ENCODE measurements around the gene KRT39.
"Not testable (repeated sequence)": the region's sequence is repeated elsewhere in the genome, so short reads cannot be mapped to it uniquely, and the experiment has no call there.

KRT39 gene

DNA sequence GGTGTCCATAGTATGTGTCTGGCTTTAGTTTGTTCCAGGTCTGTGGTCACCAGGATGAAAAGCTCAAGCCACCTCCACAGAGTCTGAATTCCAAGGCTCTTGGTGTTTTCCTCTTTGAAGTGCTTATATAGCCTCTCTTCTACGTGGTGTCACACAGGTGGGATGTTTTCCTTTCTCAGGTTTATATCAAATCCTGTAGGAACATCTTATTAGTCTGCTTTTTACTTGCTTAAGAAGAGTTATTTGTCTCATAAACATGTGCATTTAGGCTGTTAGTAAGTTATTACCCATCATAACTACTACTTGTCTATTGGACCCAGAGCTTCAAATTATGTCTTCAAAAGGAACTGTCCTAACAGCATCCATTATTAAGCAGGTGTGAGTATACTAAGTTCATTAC, at the start of gene KRT39:
Gene KRT39 (minus strand): TSS at position 101 of the 400 bp plus-strand sequence. CDS start 92 bp downstream, at position 9.
- no peak for DNase-seq

DNA sequence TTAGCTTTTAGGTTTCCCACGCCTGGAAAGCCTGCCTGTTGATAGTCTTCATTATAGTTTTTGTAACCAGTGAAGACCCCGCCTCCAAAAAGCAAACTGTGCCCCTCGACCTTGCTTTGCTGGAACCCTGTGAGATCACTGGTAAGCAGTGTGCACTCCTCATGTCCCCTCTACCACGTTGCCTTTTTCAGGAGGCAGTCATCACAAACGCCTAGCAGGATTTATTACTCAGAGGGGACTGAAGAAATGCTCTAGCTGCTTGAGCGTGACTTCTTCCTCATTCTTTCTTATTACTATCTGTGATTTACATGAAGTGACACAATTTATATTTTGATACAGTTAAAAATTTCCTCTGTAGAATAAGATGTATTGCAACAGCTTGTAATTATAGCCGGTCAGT, 48.7 kb upstream of the KRT39 start:
- no peak for DNase-seq

DNA sequence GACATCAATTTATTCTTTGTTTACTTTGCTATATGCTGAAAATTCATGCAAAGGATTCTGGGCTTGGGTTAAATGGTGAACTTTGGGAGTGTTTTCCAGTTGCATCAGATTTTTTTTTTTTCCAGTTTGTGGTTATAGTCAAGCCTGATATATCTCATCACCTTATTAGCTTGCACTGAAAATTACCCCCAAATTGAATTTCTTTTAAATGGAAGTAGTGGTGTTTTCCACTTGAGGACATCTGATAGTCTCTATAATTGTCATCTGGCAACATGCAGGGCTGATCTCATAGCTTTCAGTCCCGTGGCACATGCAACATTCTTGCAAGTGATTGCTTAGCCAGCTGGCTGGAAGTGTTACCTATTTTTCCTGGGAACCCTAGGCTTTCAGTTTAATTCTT, 46.9 kb upstream of the KRT39 start:
- no peak for DNase-seq

DNA sequence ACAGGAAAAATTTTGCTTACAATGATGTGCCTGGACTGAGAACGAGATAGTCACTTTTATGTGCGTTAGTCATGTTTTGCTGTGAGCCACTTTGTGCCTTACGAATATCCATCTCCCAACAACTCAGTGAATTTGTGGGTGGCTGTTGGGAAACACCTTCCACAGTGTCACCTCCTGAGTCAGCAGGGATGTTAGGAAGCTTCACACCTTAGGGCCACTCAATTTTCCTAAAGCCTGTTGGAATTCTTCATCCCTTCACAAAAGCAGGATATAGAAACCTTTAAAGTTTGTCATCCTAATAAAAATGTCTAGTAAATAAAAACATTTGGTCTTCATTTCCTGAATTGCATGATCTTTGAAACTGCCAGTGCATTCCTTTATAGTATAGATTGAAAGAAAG, 46.4 kb upstream of the KRT39 start:
- DNase-seq = no peak

DNA sequence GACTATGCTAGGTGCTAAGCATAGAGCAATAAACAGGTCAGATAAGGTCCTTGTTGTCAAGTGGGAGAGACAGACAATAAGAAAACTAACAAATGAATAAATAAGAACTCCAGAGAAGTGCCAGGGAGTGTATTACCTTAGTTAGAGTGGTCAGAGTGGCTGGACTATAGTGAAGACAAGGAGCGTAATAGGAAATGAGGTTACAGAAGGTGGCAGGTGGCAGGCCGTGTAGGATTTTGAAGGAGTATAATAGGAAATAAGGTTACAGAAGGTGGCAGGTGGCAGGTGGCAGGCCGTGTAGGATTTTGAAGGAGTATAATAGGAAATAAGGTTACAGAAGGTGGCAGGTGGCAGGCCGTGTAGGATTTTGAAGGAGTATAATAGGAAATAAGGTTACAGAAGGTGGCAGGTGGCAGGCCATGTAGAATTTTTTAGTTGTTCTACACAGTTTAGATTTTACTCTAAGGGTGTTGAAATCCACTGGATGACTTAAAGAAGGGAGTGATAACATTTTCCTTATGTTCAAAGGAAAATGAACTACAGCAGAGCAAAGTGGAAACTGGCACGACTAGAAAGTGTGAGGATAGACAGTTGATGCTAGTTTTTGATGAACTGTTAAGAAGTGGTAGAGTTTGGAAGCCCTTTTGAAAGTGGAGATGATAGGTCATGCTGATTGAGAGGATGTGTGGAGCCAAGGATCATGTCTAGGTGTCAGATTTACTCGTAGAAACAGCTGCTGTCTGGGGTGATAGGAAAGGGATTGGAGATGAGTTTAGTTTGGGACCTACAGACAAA, 45.8 kb upstream of the KRT39 start:
- no peak for DNase-seq

DNA sequence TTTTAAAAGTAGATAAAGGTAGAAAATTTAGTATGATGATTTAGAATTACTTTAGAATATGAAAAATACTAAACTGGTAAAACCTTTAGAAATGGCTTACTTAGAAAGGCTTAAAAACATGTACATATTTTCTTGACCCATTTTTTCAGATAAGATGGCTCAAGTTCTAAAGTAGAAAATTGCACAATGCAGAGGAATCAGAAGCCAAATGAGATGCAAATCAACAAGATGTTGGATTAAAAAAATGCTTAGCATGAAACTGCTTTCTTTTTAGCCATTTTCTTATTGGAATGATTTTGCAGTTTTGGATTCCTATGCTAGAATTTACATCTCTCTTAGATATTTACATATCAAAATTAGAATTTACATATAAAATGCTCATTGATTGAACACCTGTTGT, 43.7 kb upstream of the KRT39 start:
- DNase-seq = no peak

DNA sequence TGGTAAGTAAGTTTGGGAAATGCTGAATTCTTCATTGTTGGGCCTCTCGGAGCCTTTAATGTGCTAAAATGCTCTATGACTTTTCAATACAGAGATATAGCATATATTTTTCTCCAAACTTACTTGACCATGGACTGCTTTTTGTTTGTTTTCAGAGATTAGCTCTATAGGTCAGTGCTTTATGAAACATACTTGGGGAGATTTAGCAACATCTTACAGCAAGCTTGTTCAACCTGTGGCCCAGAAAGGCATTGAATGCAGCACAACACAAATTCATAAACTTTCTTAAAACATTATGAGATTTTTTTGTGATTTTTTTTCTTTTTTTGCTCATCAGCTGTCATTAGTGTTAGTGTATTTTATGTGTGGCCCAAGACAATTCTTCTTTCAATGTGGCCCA, 43.2 kb upstream of the KRT39 start:
- no peak for DNase-seq

DNA sequence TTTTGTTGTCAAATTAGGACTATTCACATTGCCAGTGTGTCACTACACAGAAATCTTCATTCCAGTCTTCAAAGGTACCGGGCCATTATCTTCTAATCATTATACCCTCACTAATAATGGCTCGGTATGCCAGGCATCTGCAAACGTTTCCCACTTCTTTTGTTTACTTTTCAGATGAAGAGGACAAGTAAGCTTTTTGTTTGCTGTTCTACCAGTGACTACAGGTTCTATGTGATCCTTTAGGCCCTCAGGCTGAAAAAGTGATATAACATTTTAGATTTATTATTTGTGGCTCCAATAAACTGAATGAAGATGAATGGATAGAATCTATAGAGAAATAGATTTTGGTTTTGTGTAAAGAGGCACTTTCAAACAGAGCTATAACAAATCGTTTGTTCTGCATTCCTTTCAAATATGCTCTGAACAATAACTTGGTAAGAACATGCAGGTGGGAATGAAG, 42.6 kb upstream of the KRT39 start:
- no peak for DNase-seq

DNA sequence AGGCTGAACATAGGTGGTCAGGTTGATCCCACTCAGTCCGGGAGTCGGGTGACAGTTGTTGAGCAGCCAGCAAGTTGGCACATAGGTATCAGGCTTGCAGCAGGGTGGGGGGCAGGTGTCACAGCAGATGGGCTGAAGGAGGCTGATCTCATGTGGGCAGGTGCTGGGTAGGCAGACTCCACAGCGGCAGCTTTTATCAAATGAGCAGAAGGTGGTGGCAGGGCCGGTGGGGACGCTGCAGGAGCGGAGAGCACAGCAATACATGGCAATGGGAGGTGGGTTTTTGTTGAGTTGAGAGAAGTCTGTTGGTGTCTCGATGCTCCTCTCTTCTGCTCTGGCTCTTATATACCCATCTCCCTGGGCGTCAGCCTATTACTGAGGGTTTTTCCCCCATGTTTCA, 42.1 kb upstream of the KRT39 start, which contains the start of gene KRTAP3-1:
Gene KRTAP3-1 (minus strand): TSS at position 318 of the 400 bp plus-strand sequence. CDS start 54 bp downstream, at position 264.
- DNase-seq = no peak

DNA sequence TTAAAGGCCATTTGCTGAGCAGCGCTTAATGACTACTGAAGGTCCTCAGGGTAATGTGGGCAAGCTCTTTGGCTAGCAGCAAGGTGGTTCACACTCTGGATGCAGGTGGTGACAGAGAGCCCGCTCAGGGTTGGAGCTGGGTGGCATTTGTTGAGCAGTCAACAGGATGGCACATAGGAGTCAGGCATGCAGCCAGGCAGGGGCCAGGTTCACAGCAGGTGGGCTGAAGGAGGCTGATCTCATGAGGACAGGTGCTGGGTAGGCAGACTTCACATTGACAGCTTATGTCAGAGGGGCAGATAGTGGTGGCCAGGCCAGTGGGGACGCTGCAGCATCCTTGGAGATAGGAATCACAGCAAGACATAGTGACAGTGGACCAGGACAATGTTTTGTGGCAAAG, 37.6 kb upstream of the KRT39 start:
- DNase-seq = no peak

DNA sequence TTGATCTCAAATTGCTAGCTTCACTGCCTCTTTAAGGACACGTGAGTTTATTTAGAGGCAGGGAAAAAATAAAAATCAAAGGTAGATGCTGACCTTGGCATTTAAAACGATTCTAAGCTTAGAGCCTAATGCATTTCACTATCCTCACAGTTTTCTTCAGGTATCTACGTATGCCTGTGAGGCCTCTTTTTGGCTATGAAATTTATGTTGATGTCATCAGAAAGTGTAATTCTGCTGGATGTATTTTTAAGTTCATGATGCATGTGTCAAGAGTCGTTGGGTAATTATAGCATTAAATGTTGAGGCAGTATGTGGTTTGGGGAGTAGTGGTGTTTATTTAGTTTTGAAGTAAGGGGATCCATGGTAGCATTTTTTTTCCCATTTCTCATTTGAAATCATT, 37.2 kb upstream of the KRT39 start:
- DNase-seq = no peak

DNA sequence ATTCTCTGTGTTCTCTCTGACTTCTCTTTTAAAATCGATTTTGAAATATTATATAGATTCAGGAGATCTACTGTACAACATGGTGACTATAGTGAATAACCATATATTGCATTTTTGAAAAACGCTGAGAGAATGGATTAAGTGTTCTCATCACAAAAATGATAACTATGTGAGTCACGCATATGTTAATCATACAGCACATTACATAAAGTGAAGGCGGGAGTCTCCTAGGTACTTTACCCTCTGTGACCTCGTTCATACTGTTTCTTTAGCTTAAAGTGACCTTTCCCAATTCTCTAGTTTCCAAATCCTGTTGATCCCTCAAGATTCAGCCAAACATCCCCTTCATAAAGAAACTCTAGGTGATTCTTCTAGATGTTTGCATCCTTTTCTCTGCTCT, 36.1 kb upstream of the KRT39 start:
- no peak for DNase-seq

DNA sequence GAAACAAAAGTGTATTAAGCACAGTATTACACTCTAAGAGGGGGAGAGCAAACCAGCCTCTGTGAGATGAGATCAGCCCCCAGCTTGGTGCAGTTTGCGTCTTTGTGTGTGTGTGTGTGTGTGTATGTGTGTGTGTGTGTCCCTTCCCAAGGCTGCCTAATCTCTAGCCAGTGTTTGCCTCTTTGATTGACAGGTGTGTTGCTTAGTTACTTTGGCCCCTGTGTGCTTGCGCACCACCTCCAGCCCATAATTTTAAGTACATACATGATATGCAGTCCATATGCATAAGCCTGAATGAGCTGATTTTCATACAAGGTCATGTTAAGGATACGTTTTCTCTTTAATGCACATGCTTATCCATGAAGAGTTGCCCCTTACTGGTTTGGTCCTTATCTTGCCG, 35.0 kb upstream of the KRT39 start:
- no peak for DNase-seq

DNA sequence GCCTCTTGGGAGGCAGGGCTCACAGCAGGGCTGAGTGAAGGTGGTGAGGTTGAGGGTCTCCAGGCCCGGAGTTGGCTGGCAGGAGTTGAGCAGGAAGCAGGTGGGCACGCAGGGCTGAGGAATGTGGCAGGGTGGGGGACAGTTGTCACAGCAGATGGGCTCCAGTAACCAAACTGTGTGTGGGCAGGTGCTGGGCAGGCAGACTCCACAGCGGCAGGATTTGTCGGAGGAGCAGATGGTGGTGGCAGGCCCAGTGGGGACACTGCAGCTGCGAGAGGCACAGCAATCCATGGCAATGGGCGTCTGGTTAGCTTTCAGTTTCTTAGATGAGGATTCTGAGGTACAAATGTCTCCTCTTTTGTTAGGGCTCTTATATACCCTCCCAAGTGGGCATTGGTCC, 32.8 kb upstream of the KRT39 start, which contains the start of gene KRTAP3-2:
Gene KRTAP3-2 (minus strand): TSS at position 344 of the 400 bp plus-strand sequence. CDS start 53 bp downstream, at position 291.
- DNase-seq = not testable (repeated sequence)

DNA sequence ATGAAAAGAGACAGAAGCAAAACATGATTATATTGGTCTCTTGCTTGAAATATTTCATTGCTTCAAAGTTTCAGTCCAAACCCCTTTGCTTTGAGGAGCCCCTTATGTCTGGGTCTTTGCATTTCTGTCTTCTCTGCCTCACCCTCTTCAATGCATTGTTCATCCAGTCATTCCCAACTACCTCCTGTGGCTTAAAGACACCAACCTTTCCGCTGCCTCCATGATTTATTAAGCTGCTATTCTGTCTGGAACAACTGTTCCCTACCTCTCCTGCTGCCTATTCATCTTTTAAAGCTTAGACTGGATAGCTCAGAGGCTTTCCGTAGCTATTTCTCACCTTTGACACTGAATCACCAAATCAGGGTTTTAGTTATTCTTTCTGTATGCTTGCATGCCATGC, 30.6 kb upstream of the KRT39 start:
- DNase-seq = no peak

DNA sequence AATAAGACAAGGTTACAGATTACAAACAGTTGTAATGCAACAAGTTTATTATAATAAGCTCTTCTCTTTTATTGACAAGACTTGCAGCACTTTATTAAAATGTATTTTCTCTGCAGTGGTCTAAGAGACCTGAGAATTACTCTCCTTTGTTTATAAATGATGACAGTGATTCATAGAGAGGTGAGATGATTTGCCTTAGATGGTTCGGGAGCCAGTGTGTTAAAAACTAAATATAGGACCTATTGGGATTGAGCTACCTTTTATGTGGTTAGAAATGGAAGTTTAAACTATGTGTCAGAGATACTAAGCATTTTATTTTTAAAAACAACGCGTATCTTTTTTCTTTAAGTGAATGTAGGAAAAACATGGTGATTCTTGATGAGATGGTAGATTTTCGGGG, 30.1 kb upstream of the KRT39 start:
- no peak for DNase-seq

DNA sequence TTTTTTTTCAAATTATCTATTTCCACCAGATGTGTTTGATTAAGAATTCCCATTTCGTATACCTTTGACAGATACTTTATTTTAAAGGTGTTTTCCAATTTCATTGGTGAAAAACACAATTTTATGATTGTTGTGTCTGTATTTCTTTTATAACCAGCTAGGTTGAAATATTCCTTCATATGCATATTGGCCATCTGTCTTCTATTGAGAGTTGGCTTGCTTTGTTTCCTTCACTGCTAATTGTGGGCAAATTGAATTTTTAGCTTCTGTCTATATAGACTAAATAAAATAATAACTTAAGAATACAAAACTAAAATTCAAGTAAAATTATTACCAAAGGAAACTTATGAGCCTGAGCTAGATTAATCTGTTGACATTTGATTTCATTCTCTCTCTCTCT, 28.4 kb upstream of the KRT39 start:
- no peak for DNase-seq

DNA sequence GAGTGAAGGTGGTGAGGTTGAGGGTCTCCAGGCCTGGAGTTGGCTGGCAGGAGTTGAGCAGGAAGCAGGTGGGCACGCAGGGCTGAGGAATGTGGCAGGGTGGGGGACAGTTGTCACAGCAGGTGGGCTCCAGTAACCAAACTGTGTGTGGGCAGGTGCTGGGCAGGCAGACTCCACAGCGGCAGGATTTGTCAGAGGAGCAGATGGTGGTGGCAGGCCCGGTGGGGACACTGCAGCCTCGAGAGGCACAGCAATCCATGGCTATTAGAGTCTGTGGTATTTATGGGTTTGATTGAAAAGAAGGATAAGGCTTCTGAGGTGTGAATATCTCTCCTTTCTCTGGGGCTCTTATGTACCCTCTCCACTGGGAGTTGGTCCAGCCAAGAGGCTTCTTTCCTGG, 27.1 kb upstream of the KRT39 start, which contains the start of gene KRTAP3-3:
Gene KRTAP3-3 (minus strand): TSS at position 326 of the 400 bp plus-strand sequence. CDS start 67 bp downstream, at position 259.
- DNase-seq = no peak

DNA sequence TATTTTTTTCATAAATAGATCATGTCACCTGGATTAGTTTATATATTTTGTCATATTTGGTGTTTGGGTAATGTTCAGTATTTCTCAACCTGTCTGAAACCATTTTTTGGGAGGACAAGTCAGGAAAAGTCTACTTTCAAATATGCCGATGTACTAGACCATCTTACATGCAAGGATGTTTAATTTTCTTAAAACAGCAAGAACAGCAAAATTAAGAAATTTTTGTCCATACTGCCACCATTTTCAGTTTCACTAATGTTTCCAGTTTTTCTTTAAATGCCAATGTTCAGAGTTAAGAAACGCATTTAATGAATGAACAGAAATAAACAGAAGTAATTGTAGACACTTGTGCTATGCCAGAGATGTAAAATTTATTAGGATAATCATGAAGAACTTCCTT, 26.3 kb upstream of the KRT39 start:
- DNase-seq = no peak

DNA sequence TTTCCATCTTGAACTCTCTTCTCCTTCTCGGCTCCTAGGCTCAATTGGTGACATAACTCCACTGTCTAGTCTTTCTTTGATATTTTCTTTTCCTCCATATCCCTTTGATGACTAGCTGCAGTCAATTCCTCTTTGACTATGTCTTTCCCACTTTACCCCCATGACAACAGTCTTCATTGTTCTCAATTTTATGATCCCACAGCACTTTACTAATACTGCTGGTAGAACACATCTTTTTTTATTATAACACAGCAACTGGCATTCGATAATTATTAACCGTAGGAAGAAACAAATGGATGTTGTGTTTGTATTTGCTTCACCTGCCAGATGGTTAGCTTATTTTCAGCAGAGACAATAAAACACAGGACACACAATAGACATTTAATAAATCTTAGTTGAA, 25.9 kb upstream of the KRT39 start:
- no peak for DNase-seq

DNA sequence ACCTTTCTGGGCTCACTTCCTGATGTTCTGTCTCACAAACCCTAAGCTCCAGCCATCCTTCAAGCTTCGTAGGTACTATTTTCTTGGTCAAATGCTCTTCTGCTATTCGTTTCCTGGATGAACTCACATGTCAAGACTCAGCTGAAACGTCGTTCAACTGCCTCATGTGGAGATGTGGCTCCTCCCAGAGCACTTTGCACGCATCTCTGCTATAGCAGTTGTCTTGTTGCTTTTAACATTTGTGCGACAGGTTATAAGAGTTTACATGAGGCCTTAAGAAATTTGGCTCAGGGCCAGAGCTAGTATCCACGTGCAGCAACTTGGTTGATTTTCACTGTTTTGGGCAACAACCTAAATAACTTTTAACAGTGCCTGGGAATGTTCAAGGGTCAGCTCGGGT, 20.2 kb upstream of the KRT39 start:
- no peak for DNase-seq

DNA sequence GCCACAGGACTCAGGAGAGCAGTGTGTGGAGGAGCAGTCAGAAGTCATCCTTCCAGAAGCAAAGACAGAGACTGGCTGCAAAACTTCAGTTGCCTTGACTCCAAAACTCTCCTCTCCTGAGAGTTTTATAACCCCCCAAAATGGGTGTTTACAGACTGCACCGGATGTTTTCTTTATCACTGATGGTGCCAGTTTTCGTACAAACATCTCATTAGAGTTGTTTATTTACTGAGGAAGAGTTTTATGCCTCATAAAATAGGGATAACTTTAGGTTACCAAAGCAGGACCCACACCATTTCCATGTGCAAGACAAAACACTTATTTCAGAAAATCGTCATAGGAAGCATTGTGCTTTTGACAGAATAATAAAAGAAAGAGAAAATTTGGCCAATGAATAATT, 17.5 kb upstream of the KRT39 start, which contains the start of gene KRT40:
Gene KRT40 (minus strand): TSS at position 101 of the 400 bp plus-strand sequence. CDS start 53 bp downstream, at position 48.
- DNase-seq = no peak

DNA sequence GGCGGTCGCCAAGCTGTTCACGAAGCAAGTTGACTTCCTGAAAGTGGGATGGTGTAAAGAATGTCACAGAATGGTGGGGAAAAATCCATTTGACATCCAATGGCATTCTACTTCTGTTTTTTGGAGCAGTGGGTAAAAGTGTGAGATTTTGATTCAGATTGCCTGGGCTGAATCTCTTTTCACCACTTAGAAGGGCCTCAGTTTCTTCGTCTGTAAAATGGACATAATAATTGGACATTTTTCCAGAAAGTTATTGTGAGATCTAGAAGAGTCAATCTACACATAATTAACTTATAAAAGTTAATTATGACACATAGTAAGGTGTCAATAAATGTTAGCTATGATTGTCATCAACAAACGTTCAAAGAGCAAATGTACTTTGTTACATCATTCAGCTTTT, 14.4 kb upstream of the KRT39 start:
- no peak for DNase-seq

DNA sequence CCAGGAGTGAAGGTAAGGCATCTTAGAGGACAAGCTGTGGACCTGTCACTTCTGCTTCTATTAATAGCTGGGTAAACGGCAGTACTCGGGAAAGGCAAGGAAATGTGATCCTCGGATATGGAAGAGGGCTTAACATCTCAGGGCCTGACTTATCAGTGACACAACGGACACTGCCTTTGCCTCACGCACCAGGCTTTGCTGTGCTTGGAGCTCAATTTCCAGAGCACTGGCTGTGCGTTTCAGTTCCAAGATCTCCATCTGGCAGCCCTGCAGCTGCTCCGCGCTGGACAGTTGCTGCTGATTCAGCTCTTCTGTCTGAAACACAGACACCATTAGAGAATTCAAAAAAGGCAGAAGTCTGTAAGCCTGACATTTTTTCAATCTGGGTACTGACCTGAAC, 13.8 kb upstream of the KRT39 start:
- DNase-seq = no peak

DNA sequence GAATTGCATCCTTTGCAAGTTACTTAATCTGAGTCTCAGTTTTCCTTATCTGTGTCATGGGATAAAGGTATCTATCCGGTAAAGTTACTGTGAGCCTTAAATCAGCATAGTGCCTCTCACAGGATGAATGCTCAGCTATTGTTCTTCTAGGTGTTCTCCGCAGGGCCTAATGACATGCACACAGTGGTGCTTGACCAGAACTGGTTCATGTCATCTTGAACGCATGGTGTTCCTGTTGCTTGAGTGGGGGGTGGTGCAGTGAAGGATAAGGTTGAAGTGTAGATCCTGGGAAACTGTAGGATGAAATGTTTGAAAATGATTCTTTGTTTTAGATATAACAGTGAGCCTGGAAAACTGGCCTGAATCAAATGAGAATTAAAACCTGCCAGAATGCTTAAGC, 13.4 kb upstream of the KRT39 start:
- no peak for DNase-seq
